ENCODE data around the gene DNAJC15.
A peak's percentile ranks its signal among the peaks of the same experiment; 100 is the strongest.
"Not testable (repeated sequence)": the region's sequence is repeated elsewhere in the genome, so short reads cannot be mapped to it uniquely, and the experiment has no call there.

The DNAJC15 gene

DNA sequence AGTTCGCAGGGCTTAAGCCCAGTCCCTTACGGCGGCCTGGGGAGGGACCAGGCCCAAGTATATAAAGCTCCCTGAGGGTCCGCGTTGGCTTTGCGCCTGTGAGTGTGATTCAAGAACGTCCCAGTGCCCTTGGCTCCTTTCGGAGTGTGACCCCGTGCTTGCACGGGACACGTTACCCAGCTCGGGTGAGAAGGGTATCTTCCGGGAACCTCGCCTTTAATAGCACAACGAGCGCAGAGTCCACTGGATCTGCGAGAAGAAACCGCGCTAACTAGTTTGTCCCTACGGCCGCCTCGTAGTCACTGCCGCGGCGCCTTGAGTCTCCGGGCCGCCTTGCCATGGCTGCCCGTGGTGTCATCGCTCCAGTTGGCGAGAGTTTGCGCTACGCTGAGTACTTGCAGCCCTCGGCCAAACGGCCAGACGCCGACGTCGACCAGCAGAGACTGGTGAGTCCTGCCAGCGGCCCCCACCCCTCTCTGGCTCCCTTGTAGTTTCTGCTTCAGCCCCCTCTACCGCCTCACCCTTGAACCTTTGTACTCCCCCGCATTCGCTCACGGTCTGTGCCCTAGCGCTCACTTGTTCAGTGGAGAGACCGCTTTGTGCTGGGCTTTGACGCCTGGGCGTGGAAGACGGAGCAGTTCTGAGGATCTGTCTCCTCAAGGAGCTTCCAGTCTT is at the start of gene DNAJC15:
DNAJC15 (plus strand) TSS at position 298 of the 675 bp plus-strand sequence; CDS start at position 339, 41 bp downstream.
- peak; percentile 85 for DNase-seq

GRCh38 chr13:42976066-42976465 is 47.3 kb upstream of the DNAJC15 start:
- DNase-seq, result no peak

DNA sequence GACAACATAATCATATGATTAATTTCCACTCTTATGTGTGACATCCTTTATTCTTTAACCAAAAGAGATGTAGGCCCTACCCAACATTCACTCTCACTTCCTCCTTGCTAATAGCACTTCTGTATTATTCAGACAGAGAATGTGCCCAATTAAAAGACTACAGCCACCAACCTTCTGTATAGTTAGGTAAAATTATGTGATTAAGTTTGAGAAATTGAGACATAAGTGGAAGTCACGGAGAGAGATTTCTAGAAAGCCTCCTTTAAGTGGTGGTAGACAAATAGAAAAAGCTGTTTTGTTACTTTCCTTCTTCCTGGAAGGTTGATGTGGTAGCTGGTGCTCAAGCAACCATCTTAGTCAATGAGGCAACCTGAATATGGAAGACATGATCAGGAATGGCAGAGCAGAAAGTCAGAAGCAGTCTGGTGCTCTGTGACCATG is 46.1 kb upstream of the DNAJC15 start:
- no peak for DNase-seq

DNA sequence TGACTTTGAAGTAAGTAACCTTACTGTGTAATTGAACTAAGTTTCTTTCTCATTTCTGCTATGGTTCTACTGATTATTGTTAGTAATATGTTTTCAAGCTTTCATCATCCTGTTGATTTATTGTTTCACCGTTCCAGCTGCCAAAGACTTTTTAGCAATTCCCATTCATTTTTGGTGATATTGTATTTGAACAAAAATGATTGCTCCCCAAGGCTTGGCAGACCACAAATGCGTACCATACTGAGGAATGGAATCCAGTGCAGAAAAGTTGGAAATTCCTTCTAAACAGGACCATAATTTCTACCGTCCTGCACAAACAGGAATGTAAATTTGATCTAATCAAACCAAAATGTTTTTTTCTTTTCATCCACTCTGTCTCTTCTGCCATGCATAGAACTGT is 42.1 kb upstream of the DNAJC15 start:
- DNase-seq, result peak; percentile 26

- no peak for DNase-seq
Measured at GRCh38 chr13:42981853-42982252, 41.5 kb upstream of the DNAJC15 start.

- no peak for DNase-seq
Measured at GRCh38 chr13:42984026-42984425, 39.4 kb upstream of the DNAJC15 start.

- no peak for DNase-seq
Measured at GRCh38 chr13:42984691-42985090, 38.7 kb upstream of the DNAJC15 start.

GRCh38 chr13:42985312-42986175 is 37.8 kb upstream of the DNAJC15 start:
- DNase-seq, result no peak

DNA sequence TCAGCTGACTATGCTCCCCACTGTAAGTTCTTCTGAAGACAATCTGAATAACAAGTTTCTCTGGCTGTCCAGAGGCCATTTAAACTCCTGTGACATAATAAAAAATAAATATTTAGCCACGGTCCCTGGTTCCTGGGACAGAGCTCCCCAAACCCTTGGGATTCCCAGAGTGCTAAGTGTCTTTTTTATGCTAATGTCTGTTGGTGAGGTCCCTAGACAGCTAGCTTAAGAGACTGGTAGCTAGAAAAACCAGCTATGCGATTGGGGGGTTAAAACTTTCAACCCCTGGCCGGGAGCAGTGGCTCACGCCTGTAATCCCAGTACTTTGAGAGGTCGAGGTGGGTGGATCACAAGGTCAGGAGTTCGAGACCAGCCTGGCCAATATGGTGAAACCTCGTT is 37.2 kb upstream of the DNAJC15 start:
- DNase-seq, result no peak

GRCh38 chr13:42990291-42991232 is 32.8 kb upstream of the DNAJC15 start:
- DNase-seq, result no peak

GRCh38 chr13:42991233-42991897 is 32.0 kb upstream of the DNAJC15 start:
- not testable (repeated sequence) for DNase-seq

DNA sequence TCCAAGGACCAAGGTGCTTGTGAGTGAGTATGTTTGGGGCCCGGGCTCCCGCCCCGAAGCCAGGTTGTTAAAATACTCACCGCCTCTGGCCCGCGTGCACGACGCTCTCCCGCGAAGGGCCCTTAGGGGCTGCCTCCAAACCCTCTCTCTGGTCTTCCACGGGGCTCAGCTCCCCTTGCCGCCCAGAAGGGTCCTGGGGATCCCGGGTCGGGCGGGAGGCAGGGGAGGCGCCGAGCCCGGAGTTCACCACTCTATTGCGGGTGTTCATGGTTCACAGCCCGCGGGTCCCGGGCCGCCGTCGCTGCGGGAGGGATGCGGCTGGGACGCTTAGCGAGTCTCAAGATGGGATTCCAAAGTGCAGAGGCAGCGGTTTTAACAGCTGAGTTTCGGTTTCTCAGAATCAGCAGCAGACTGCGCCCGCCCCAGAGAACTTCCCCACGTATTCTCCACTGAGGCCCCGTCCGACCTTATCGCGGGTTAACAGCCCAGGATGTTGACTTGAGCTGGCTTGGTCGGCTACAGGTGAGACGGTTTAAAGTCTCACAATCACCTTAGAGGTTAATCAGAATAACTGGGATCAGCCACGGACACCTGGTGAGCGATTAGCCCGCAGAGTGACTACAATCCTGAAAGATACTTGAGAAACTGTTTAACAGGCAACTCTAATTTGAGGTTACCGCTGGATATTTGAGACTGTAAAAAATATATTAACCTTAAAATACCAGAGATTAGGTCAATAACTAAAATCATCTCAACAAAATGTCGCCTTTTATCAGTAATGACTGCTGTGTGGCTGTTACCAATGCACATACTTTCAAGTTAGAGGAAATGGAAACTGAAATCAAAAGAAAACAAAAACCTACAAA is 31.3 kb upstream of the DNAJC15 start, which contains the start of gene EPSTI1:
EPSTI1 (minus strand) TSS at position 344 of the 866 bp plus-strand sequence; CDS start at position 268, 76 bp downstream.
- DNase-seq, result peak; percentile 48

GRCh38 chr13:42992764-42993122 is 30.6 kb upstream of the DNAJC15 start:
- DNase-seq, result no peak

DNA sequence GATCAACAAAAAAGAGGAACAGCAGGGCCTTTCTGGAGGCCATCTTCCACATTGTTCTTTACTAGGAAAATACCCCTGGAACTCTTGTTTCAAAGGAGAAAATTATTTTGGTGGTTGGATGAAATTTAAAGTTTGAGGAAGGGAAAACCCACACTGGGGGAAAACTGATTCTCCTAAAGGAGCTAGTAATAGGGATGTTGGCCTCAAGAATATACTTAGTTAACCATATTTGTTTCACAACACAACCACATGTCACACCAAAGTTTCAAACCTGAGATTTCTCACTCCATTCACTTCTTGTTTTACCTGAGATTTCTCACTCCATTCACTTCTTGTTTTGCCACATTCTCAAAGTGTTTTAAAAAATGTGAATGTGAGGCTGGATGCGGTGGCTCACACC is 28.5 kb upstream of the DNAJC15 start:
- DNase-seq, result no peak

- DNase-seq, result peak; percentile 94
Measured at GRCh38 chr13:42996584-42996983, 26.8 kb upstream of the DNAJC15 start.

DNA sequence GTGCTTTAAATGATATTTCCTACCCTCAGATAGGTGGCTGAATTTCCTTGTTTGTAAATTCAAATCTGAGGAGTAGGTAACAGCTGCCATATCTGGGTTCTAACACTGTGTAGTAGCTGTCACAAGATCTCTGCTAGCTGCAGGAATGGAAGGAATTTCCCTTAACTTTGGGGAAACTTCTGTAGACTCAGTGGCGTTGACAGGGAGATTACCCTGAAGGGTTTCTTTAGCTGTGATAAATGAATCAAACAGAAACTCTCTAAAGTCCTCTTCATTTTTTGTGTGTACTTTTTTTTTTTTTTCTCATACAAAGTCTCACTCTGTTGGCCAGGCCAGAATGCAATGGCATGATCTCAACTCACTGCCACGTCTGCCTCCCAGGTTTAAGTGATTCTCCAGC is 26.0 kb upstream of the DNAJC15 start:
- DNase-seq, result peak; percentile 13

DNA sequence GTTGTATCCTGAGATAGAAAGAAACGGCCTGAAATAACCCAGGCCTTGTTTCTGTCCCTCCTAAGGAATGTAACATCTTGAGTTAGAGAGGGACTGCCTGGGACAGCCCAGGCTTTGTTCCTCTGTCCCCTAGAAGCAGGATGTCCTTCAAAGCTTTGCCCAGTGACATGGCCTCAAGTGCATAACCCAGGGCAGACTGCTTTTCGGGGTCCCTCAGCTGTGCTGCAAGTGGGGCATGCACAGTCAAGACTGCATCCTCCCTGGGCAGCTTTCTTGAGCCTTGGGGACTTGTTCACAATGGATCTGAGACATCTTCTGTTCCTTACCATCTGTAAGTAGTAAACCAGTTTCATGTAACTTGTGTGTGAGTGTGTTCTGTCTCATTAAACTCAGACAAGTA is 23.9 kb upstream of the DNAJC15 start:
- no peak for DNase-seq

DNA sequence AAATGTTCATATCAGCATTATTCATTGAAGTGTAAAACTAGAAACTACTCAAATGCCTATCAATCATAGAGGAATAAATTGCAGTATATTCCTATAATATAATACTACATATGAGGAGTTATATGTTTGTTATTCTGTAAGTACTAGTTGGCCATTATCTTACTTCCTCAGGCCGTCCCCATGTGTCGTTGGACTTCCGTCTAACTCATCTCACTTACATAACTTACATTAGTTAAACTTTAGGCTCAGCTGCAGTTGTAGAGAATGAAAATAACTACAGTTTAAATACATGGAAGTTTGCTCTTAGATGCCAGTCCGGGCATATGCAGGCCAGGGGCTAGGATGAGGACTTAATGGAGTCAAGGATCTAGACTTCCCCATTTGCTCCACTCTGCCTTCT is 22.7 kb upstream of the DNAJC15 start:
- no peak for DNase-seq

DNA sequence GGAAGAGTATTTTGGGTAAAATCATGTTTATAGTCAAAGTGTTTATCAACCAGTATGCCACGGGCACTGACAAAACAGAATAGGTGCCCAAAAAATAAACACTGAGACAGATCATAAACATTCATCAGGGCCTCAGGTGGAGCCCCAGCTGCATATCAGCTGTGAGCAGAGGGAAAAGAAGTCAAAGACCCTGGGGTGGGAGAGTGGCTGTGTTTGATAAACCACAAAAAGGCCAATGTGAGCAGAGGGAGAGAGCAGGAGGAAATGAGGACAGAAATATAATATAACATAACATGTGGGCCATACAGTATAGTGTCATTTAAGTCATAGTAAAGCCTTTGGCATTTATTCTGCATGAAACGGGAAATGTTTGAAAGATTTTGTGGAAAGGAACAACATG is 21.4 kb upstream of the DNAJC15 start:
- no peak for DNase-seq

GRCh38 chr13:43003010-43003409 is 20.4 kb upstream of the DNAJC15 start:
- DNase-seq, result no peak

- no peak for DNase-seq
Measured at GRCh38 chr13:43003729-43004128, 19.7 kb upstream of the DNAJC15 start.

Data from HCEC 1CT (cell line).